ENCODE measurements around the gene GALNT10.

GALNT10 gene

DNA sequence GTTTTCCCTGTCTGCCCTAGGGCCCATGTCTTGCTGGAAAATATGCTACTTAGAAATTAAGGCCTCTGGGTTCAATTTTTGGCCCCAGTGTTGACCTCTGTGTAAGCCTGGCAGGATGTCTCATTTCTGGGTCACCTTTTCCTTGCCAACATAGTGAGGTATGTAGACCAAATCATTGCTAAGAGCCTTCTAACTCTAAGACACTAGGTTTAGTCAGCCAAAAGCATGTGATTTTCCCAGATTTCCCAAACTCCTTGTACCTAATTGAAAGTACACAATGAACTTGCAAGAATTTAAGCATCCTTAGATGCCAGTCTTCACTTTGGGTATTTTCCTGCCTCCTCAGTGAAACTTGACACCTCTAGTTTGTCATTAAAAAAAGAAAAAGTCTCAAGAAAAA lies 77.0 kb downstream of the GALNT10 start:
- no peak for DNase-seq (ENCODE audit: low read depth)

GRCh38 chr5:154268073-154268472 lies 77.5 kb downstream of the GALNT10 start:
- DNase-seq (ENCODE audit: low read depth) = no peak

DNA sequence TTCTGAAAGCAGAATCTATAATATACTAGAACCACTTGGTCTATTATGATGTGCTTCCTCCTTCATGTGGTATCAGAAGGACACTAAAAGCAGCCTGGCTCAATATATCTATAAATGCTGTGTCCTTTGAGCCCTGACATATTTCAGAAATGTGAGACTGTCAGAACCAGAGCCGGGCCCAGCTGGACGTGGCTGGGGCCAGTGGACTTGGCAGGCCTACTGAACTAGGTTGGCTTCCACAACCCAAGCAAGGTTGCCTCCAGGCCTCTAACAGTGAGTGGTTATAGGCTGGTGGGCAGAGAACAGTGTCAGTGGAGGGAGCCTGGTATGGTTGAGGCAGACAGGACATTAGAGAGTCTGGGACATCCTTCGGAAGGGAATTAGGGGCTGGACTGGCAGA lies 78.9 kb downstream of the GALNT10 start:
- DNase-seq (ENCODE audit: low read depth) = no peak

DNA sequence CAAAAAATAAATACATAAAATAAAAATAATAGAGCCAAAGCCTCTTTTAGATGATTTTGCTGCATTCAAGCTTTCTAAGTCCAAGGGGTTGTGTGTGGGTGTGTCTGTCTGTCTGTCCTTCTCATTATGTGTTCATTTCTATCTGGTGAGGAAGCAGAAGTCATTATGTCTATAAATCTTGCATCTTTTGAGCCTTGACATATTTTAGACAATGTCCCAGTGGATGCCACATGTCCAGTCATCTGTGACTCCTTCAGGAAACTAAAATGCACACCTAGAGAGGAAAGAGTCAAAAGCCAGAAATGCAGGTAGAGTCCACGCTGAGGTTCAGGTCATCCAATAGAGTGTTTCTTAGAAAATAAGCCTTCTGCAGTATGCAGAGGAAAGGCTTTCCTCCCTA lies 80.9 kb downstream of the GALNT10 start:
- DNase-seq (ENCODE audit: low read depth) = no peak

GRCh38 chr5:154271936-154272514 lies 81.5 kb downstream of the GALNT10 start:
- DNase-seq (ENCODE audit: low read depth) = no peak

DNA sequence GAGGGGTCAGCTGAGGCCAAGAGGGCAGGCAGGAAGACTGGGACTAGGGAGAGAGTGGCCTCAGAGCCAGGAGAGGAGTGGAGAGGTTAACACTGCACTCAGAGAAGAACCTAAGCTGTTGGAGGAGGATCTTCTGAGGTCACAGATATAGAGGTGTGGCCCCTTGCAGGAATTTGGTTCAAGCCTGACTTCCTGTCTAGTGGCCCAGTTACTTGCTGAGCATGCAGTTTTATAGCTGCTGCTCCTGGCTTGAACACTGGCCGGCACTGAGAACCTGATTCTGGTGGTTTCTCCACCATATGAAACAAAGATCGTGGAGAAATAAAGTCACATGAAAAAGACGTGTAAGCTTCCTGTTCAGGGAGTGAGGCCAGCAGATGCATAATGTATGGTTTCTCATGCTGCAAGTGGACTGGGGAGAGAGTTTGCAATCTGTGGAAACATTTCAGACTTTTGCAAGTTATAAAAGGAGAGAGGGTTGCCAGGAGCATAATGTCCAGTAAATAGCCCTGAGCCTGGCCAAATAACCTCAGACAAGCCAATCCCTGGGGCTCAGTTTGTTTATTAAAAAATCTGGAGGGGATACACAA lies 82.6 kb downstream of the GALNT10 start:
- DNase-seq (ENCODE audit: low read depth) = no peak

GRCh38 chr5:154273963-154274827 lies 83.7 kb downstream of the GALNT10 start:
- DNase-seq (ENCODE audit: low read depth) = no peak

DNA sequence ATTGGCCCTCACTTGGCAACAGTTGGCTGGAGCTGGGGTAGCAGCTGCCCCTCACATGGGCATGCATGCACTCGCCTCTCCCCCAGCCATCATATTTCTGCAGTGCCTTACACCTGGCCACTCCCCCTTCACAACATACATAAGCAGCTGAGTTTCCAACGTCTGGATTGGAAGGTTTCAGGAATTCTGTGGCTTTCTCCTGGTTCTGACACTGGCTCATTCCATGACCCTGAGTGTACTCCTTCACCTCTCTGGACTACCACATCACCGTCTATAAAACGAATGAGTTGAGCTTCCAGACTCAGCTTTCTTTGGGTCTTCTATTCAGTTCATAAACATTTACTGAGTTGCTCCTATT lies 84.3 kb downstream of the GALNT10 start:
- no peak for DNase-seq (ENCODE audit: low read depth)

DNA sequence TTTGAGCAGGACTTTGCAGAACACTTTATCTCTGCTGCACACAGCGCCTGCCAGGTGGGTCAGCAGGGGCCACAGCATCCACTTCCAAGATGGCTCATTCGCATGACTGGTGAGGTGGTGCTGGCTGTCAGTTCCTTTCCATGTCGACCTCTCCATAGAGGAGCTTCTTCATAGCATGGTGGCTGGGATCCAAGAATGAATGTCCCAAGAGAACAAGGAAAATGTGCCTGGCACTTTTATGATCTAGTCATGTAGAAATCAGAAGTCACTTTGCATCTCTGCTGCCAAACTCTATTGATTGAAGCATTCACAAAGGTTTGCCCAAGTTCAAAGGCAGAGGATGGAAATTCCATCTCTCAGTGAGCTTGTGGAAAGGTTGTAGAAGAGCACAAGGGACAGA lies 85.0 kb downstream of the GALNT10 start:
- DNase-seq (ENCODE audit: low read depth) = no peak

- no peak for DNase-seq (ENCODE audit: low read depth)
Measured at GRCh38 chr5:154276261-154276972, 85.9 kb downstream of the GALNT10 start.

GRCh38 chr5:154276973-154277331 lies 86.4 kb downstream of the GALNT10 start:
- DNase-seq (ENCODE audit: low read depth) = no peak

DNA sequence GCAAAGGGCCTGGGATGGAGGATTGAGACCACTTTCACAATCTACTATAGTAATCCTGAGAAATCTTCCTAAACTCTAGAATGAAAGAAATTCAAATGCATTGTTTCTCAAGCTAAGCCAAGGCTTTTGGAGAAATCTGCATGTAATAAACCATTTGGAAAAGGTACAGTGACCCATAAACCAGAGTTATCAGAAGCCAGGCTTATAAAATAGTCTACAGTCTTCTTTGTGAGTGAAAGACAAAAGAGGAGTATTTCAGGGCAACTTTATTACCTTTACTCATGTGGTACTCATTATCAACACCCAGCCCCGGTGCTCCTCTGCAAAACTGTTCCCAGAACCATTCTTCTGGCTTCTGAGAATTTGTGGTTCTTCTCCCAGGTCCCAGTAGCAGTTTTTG lies 87.0 kb downstream of the GALNT10 start:
- DNase-seq (ENCODE audit: low read depth) = no peak

DNA sequence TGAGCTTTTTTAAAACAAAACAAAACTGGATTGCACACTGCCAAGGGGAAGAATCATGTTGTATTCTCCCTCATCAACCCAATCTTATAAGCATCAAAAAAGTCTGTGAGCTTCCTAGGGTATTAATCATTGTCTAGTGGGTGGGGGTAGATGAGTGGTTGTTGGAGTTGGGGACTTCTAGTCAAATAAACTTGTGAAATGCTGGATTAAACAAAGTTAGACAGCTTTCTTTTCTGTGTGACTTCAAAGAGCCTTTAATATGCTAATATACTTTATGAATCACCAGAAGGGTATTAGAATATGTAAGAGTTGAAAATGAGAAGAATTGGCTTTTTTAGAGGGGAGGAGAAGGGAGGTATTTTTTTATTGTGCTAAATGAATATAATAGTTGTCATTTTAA lies 87.7 kb downstream of the GALNT10 start:
- no peak for DNase-seq (ENCODE audit: low read depth)

DNA sequence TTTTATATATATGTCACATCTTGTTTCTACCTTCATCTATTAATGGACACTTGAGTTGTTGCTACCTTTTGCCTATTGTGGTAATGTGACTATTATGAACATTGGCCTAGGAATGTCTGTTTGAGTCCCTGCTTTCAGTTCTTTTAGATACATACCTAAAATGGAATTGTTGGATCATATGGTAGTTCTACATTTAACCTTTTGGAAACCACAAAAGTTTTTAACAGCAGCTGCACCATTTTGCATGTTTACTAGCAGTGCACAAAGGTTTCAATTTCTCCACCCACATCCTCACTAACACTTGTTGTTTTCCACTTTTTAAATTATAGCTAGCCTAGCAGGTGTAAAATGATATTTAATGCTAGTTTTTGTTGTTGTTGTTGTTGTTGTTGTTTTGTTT lies 88.4 kb downstream of the GALNT10 start:
- DNase-seq (ENCODE audit: low read depth) = no peak

- no peak for DNase-seq (ENCODE audit: low read depth)
Measured at GRCh38 chr5:154284433-154284832, 93.9 kb downstream of the GALNT10 start.

DNA sequence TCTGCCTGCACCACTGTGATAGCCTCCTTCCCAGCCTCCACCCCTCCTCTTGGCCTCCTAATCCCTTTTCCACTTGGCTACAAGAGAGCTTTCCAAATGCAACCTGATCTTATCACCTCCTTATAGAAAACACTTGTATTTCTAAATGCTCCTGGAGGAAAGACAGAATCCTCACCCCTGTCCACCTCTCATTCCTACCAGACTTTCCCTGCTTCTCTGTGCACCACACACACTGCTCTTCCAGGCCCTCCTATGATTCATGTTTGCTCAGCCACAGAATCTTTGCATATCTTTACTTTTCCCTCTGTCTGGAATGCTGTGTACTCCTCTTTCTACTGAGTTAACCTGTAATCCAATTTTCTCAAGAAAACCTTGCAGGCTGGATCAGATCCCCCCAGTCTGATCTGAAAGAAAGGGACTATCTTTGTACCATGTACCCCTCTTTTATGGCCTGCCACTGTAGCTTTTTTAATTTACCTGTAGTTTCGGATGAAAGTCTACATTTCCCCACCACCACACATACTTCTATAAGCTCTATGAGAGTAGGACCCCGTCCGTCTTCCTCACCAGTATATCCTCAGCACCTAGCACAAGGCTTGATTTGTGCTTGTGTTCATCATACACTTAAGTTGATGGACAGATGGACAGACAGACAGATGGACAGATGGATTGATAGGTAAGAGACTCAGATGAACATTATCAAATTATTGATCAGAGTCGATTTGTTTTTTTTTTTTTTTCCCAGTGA lies 95.3 kb downstream of the GALNT10 start:
- DNase-seq (ENCODE audit: low read depth) = no peak

- no peak for DNase-seq (ENCODE audit: low read depth)
Measured at GRCh38 chr5:154286557-154286956, 96.0 kb downstream of the GALNT10 start.

GRCh38 chr5:154287136-154287535 lies 96.6 kb downstream of the GALNT10 start:
- DNase-seq (ENCODE audit: low read depth) = no peak

DNA sequence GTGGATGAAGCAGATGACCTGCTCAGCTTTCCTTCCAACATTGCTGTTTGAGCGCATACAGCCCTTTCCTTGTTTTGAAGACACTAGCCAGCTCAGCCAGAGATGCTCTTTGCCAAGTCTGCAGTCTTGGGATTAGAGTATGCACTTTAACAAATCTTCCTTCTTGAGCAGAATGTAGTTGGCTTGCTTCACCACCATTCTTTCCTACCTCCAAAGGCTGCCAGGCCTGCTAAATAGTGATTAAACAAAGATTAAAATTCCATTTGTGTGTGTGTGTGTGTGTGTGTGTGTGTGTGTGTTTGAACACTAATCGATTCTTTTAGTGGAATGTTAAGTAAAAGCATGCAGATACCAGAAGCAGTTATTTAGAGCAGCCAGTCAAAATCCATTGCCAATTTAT lies 97.6 kb downstream of the GALNT10 start:
- DNase-seq (ENCODE audit: low read depth) = no peak

DNA sequence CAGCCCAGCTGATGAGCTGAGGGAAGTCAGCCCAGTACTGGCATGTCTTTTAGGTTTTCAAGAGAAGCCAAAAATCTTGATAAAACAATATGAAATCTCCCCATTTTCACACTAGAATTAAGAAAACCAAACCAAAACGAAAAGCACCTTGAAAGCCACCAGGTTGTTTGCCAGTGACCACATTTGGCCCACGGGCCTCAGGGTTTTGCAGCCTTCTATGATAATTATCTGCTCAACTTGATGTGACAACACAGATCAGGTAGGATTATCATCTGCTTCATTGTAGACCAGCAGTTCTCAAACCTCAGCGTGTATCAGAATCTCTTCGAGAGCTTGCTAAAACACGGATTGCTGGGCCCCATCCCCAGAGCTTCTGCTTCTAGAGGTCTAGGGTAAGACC lies 101.4 kb downstream of the GALNT10 start:
- no peak for DNase-seq (ENCODE audit: low read depth)

- no peak for DNase-seq (ENCODE audit: low read depth)
Measured at GRCh38 chr5:154293219-154293618, 102.7 kb downstream of the GALNT10 start.

GRCh38 chr5:154295551-154295950 lies 105.0 kb downstream of the GALNT10 start:
- no peak for DNase-seq (ENCODE audit: low read depth)

Data from activated T-cell treated with anti-CD3 and anti-CD28 coated beads for 1 hour (primary cell).